Loucy (cell line): Measurements from ENCODE around the gene ZNF467.

Experiments used
- H2AFZ ChIP-seq: fragments of 200-600 bp; sonication (generic); 2 replicates; pipeline ENCODE4 v1.6.0; 2016; ENCODE audit warnings: antibody characterized with exemption, mild to moderate bottlenecking, low read length, moderate library complexity
- H3F3A ChIP-seq: fragments of 200-600 bp; 2 replicates; pipeline ENCODE4 v1.6.0; 2016; ENCODE audit warnings: antibody characterized with exemption, low read depth, mild to moderate bottlenecking
- H3K27me3 ChIP-seq: fragments of 200-600 bp; sonication (generic); 2 replicates; pipeline ENCODE4 v1.6.1; 2014; ENCODE audit warnings: low read length, mild to moderate bottlenecking; ENCODE audit not compliant: insufficient read depth, poor library complexity, severe bottlenecking
- H3K36me3 ChIP-seq: fragments of 200-600 bp; sonication (generic); 2 replicates; pipeline ENCODE4 v1.6.1; 2016; ENCODE audit warnings: low read length; ENCODE audit not compliant: insufficient read depth
- H3K4me1 ChIP-seq: fragments of 200-600 bp; sonication (generic); 2 replicates; pipeline ENCODE4 v1.5.1; 2014; ENCODE audit warnings: low read length, mild to moderate bottlenecking; ENCODE audit not compliant: insufficient read depth, poor library complexity, severe bottlenecking
- H3K4me2 ChIP-seq: fragments of 200-600 bp; sonication (generic); 2 replicates; pipeline ENCODE4 v1.6.0; 2014; ENCODE audit warnings: antibody characterized with exemption, low read length, low read depth, mild to moderate bottlenecking; ENCODE audit not compliant: poor library complexity, severe bottlenecking
- H3K4me3 ChIP-seq: fragments of 200-600 bp; sonication (generic); 2 replicates; pipeline ENCODE4 v1.5.1; 2014; ENCODE audit warnings: low read length, mild to moderate bottlenecking, mixed read lengths; ENCODE audit not compliant: poor library complexity, severe bottlenecking
- H3K79me2 ChIP-seq: fragments of 200-600 bp; sonication (generic); 2 replicates; pipeline ENCODE4 v1.6.1; 2014; ENCODE audit warnings: low read length; ENCODE audit not compliant: insufficient read depth
- H3K9ac ChIP-seq: fragments of 200-600 bp; sonication (generic); 2 replicates; pipeline ENCODE4 v1.6.0; 2014; ENCODE audit warnings: mild to moderate bottlenecking, low read depth, low read length, moderate library complexity; ENCODE audit not compliant: poor library complexity, severe bottlenecking
- H3K9me2 ChIP-seq: fragments of 200-600 bp; sonication (generic); replicated peaks from 2 replicates; pipeline ENCODE4 v1.6.1; 2016; ENCODE audit warnings: low read depth, low read length, mixed read lengths
- H3K9me3 ChIP-seq: fragments of 200-600 bp; sonication (generic); 2 replicates; pipeline ENCODE4 v1.6.1; 2014; ENCODE audit warnings: mild to moderate bottlenecking, antibody characterized with exemption, low read length, low read depth; ENCODE audit not compliant: insufficient read depth
- H4K20me1 ChIP-seq: fragments of 200-600 bp; sonication (generic); 2 replicates; pipeline ENCODE4 v1.6.0; 2014; ENCODE audit warnings: antibody characterized with exemption, low read length, mild to moderate bottlenecking; ENCODE audit not compliant: insufficient read depth, poor library complexity, severe bottlenecking
- EZH2phosphoT487 ChIP-seq: fragments of 200-600 bp; IDR thresholded peaks from 2 replicates; pipeline ENCODE4 v1.6.1; 2018; ENCODE audit warnings: antibody characterized with exemption, mild to moderate bottlenecking, moderate library complexity, borderline replicate concordance
- TF ChIP-seq, protein P1 (sequence below): fragments of 200-600 bp; sonication (generic); conservative IDR thresholded peaks from 2 replicates; pipeline ENCODE4 v1.5.1; 2014; ENCODE audit warnings: mild to moderate bottlenecking, antibody characterized with exemption, low read length

The ZNF467 gene

DNA sequence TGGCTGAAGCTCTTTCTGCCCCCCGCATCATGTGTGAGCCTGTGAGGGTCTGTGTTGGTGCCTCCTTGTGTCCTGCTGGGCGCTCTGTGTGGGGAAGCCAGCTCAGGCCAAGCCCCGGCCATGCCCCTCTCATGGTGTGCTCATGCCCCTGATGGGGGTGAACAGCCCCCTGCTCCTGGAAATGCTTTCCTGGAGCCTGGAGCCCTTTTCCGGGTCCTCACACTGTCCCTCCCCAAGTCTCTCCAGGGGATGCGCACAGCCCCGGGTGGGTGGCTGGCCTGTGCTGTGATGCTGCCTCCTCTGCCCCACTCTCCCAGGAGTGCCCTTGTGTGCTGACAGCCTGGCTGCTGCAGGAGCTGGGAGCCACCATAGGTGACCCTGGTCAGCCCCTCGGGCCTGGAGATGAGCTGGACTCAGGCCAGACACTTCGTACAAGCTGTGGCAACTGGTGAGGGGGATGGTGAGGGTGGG, 43.9 kb upstream of the ZNF467 start:
- Histone ChIP-seq H3K79me2 (no peaks in the 10 kb centered on the region), H4K20me1 (no peaks in the 10 kb centered on the region)

DNA sequence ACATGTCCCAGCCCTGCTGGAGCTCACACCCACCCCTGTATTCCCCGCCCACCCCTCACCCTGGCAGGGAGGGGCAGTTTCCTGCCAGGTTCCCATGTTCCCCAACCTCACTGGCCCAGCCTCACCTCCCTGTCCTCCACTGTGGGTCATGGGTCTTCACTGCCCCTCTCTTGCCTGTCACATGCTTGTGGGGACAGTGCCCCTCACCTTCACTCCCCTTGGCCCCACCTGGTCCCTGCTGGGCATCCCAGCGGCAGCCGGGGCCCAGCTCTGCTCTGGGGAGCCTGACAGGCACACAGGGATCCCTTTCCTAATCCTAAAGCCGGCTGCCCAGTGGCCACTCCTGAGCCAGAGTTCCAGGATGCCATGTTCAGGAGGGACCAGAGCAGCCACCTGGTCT, 43.4 kb upstream of the ZNF467 start:
- Histone ChIP-seq H3K9me2 (no peaks in the 10 kb centered on the region), H3F3A (no peaks in the 10 kb centered on the region), H3K36me3 (no peaks in the 10 kb centered on the region), H3K9ac (no peak overlapping the region), H4K20me1 (no peaks in the 10 kb centered on the region), H2AFZ (no peak overlapping the region), H3K4me2 (no peak overlapping the region), H3K79me2 (no peaks in the 10 kb centered on the region), H3K9me3 (no peaks in the 10 kb centered on the region), H3K4me1 (no peaks in the 10 kb centered on the region), H3K4me3 (no peak overlapping the region), H3K27me3 (no peaks in the 10 kb centered on the region)
- TF ChIP-seq, protein P1, sequence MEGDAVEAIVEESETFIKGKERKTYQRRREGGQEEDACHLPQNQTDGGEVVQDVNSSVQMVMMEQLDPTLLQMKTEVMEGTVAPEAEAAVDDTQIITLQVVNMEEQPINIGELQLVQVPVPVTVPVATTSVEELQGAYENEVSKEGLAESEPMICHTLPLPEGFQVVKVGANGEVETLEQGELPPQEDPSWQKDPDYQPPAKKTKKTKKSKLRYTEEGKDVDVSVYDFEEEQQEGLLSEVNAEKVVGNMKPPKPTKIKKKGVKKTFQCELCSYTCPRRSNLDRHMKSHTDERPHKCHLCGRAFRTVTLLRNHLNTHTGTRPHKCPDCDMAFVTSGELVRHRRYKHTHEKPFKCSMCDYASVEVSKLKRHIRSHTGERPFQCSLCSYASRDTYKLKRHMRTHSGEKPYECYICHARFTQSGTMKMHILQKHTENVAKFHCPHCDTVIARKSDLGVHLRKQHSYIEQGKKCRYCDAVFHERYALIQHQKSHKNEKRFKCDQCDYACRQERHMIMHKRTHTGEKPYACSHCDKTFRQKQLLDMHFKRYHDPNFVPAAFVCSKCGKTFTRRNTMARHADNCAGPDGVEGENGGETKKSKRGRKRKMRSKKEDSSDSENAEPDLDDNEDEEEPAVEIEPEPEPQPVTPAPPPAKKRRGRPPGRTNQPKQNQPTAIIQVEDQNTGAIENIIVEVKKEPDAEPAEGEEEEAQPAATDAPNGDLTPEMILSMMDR = no peak
- TF ChIP-seq EZH2phosphoT487 = no peak

More for the DNA sequence above, 43.9 kb upstream of the ZNF467 start:
- Histone ChIP-seq H3K27me3 (no peaks in the 10 kb centered on the region), H3K9me3 (no peaks in the 10 kb centered on the region), H3K9ac (no peak overlapping the region), H3K4me1 (no peaks in the 10 kb centered on the region), H3K9me2 (no peaks in the 10 kb centered on the region), H3K4me3 (no peak overlapping the region), H3F3A (no peaks in the 10 kb centered on the region), H3K4me2 (no peak overlapping the region), H2AFZ (no peak overlapping the region), H3K36me3 (no peaks in the 10 kb centered on the region)
- TF ChIP-seq, protein P1 = no peak
- TF ChIP-seq EZH2phosphoT487 = no peak

DNA sequence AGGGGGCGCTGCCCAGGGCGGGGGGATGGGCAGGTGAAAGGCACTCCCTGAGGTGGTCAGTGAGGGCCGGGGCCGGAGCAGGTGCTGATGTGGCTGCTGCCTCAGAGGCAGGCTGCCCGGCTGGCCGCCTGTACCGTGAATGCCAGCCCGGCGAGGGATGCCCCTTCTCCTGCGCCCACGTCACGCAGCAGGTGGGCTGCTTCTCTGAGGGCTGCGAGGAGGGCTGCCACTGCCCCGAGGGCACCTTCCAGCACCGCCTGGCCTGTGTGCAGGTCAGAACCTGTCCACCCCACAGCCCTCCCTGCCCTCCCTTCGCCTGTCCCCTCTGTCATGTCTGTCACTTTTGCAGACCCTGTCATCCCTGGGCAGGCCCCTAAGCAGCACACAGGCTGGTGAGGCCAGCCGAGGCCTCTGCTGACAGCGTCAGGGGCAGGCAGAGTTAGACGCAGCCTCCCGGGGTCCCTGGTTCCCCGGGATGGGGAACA, 42.9 kb upstream of the ZNF467 start:
- no peaks in the 10 kb centered on the region for H3K4me1 ChIP-seq
- no peaks in the 10 kb centered on the region for H3K27me3 ChIP-seq
- no peaks in the 10 kb centered on the region for H3K9me3 ChIP-seq
- H3K9ac ChIP-seq = no peak overlapping the region
- H3K79me2 ChIP-seq = no peaks in the 10 kb centered on the region
- TF ChIP-seq, protein P1 = no peak
- no peak for TF ChIP-seq EZH2phosphoT487
- H4K20me1 ChIP-seq = no peaks in the 10 kb centered on the region
- no peaks in the 10 kb centered on the region for H3K36me3 ChIP-seq
- H3K9me2 ChIP-seq = no peaks in the 10 kb centered on the region
- no peaks in the 10 kb centered on the region for H3F3A ChIP-seq
- no peak overlapping the region for H2AFZ ChIP-seq
- no peak overlapping the region for H3K4me2 ChIP-seq
- H3K4me3 ChIP-seq = no peak overlapping the region
